ENCODE results near the gene ARSJ.

The ARSJ gene

DNA sequence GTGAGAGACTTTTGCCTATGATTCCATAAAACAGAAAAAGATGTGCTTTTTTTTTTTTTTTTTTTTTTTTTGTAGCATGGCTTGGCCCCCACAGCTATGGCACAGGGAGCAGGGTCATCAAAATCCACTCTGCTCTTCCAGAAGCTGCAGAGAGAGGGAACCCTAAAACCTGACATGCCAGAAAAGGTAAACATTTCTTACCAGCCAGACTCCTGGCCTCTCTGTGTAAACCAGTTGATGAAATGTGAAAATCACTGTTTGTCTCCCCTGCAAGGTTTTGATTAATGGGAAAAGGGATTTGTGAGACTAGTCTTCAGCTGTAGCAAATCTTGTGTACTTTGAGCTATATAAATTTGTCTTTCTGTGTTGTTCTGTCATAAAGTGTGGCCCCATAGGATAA, 105.9 kb downstream of the ARSJ start:
- POLR2A ChIA-PET: no interaction called here

DNA sequence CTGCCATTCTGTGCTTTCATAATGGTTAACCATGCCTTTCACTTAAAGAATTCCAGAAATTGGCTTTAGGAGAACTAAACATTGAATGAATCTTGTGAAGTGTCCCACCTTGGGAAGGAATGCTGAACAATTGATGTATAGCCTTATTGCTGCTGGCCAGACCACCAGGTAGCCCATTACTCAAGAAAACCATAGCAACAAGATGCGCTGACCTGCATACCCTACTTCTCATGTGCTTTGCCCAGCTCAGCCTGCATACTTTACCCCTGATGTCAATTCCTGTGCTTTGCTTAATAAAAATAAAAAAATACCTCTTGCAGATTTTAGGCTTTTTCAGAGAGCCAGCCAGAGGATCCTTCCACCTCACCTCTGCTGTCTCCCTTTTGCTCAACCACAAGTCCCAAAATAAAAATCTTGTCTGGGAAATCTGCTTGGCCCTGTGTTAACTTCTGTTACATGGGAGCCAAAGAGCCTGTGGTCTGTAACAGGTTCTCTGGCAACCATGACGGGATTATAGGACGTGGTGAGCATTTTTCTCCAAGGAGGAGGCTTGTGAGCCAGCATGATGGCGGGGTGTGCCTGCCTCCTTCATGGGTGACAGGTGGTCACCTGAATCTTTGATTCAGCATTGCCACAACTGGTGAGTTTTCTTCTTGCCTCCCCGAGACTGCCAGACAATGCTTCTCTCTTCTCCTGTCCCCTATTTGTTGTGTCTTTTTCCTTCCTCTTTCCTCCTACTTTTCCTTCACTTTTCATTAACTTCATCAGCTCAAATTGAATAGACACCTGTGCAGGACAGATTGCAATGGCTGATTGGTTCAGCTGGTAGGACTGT, 106.8 kb downstream of the ARSJ start:
- H3K4me3 ChIP-seq (ENCODE audit: low read depth, low read length): no peak overlapping the region
- CTCF ChIA-PET: no interaction called here
- POLR2A ChIA-PET: no interaction called here
- TF ChIP-seq, protein P1, sequence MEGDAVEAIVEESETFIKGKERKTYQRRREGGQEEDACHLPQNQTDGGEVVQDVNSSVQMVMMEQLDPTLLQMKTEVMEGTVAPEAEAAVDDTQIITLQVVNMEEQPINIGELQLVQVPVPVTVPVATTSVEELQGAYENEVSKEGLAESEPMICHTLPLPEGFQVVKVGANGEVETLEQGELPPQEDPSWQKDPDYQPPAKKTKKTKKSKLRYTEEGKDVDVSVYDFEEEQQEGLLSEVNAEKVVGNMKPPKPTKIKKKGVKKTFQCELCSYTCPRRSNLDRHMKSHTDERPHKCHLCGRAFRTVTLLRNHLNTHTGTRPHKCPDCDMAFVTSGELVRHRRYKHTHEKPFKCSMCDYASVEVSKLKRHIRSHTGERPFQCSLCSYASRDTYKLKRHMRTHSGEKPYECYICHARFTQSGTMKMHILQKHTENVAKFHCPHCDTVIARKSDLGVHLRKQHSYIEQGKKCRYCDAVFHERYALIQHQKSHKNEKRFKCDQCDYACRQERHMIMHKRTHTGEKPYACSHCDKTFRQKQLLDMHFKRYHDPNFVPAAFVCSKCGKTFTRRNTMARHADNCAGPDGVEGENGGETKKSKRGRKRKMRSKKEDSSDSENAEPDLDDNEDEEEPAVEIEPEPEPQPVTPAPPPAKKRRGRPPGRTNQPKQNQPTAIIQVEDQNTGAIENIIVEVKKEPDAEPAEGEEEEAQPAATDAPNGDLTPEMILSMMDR (IDR thresholded peaks at IDR 0.05; ENCODE audit: insufficient read depth, low read length, missing control alignments): no peak
- no peak for DNase-seq (ENCODE audit: low read depth, low spot score)

More for the DNA sequence above, 105.9 kb downstream of the ARSJ start:
- TF ChIP-seq, protein P1 (IDR thresholded peaks at IDR 0.05; ENCODE audit: insufficient read depth, low read length, missing control alignments): no peak
- no peak overlapping the region for H3K4me3 ChIP-seq (ENCODE audit: low read depth, low read length)
- no peak for DNase-seq (ENCODE audit: low read depth, low spot score)
- CTCF ChIA-PET: interaction anchor here (1.6 kb wide), 1 partner anchor 479 kb away, joined by 4 read pairs; no protein-coding TSS in a partner anchor

DNA sequence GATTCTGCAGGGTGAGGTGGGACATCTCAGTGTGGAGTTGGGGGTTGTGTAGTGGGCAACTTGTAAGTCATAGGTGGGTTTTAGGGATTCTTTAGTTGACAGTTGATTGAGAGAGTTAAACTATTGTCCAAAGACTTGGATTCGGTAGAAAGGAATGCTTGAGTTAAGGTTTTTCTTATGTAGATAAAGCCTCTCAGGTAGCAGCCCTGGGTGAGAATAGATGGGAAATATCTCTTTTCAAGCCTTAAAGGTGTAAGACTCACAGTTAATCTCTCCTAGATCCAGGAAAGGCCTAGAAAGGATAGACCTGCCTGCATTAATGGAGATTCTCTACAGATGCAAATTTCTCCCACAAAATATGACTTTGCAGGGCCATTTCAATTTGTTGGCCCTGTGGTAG, 108.4 kb downstream of the ARSJ start:
- CTCF ChIA-PET: no interaction called here
- POLR2A ChIA-PET: no interaction called here
- no peak for DNase-seq (ENCODE audit: low read depth, low spot score)
- H3K4me3 ChIP-seq (ENCODE audit: low read depth, low read length): no peak overlapping the region
- TF ChIP-seq, protein P1 (IDR thresholded peaks at IDR 0.05; ENCODE audit: insufficient read depth, low read length, missing control alignments): no peak

DNA sequence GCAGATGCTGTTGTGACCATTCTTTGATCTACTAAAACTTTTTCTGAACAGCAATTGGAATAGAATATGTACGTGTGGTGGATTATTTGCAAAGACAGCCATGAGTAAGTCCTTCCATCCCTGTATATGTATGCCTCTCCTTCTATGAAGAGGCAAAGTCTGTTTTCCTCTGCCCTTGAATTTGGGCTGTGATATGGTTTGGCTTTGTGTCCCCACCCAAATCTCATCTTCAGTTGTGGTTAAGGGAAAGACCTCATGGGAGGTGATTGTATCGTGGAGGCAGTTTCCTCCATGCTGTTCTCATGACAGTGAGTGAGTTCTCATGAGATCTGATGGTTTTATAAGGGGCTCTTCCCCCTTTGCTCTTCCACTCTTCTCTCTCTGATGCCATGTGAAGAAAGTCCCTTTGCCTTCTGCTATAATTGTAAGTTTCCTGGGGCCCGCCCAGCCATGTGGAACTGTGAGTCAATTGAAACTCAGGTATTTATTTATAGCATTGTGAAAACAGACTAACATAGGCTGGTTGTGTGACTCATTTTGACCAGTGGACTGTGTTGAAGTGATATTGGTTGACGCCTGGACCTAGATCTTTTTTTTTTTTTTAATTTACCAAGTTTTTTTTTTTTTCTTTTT, 109.6 kb downstream of the ARSJ start:
- ChIA-PET CTCF (no interaction called here), POLR2A (no interaction called here)
- TF ChIP-seq, protein P1 (IDR thresholded peaks at IDR 0.05; ENCODE audit: insufficient read depth, low read length, missing control alignments): no peak
- H3K4me3 ChIP-seq (ENCODE audit: low read depth, low read length): no peak overlapping the region
- no peak for DNase-seq (ENCODE audit: low read depth, low spot score)

DNA sequence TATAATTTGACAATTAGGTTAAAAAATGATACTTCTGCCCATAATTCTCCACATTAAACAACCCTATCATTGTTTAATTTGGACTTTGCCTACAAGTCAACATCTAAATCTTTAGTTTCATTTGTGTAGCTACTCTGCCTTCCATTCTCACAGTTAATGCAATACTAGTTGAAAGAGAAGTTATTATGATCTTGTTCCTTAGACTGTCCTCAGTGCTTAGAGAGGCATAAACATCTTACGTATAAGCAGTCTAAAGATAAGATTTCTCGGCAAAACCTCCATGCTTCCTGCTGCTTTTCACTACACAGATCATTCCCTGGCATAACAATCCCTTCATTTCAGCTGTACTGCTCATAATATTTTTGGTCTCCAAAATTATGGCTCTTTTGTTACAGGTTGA, 112.8 kb downstream of the ARSJ start:
- POLR2A ChIA-PET: no interaction called here
- no peak for DNase-seq (ENCODE audit: low read depth, low spot score)
- TF ChIP-seq, protein P1 (IDR thresholded peaks at IDR 0.05; ENCODE audit: insufficient read depth, low read length, missing control alignments): no peak
- CTCF ChIA-PET: no interaction called here
- H3K4me3 ChIP-seq (ENCODE audit: low read depth, low read length): no peak overlapping the region

DNA sequence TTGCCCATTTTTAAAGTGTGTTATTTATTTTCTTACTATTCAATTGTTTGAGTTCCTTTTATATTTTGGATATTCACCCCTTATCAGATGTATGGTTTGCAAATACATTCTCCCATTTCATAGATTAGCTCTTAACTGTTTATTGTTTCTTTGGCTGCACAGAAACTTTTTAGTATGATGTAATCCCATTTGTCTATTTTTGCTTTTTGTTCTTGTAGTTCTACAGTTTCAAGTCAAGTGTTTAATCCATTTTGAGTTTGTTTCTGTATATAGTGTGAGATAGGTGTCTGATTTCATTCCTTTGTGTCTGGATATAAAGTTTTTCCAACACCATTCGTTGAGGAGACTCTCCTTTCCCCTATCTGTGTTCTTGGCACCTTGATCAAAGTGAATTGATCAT, 120.5 kb downstream of the ARSJ start:
- POLR2A ChIA-PET: no interaction called here
- DNase-seq (ENCODE audit: low read depth, low spot score): no peak
- CTCF ChIA-PET: no interaction called here
- TF ChIP-seq, protein P1 (IDR thresholded peaks at IDR 0.05; ENCODE audit: insufficient read depth, low read length, missing control alignments): no peak
- H3K4me3 ChIP-seq (ENCODE audit: low read depth, low read length): no peak overlapping the region

All from AG04449 (cell line).